Ovary (tissue), 9 donors: Measurements from ENCODE around the gene KIAA0930. TPM values are rescaled to one million over a fixed set of nuclear protein-coding genes. Genes with fewer than 3 reads are reported as not detected.

Source experiments
- DNase-seq, 5 donors: peaks; one replicate each; pipeline ENCODE4 v3.0.0-alpha.2; 2019 to 2020
- H3K27ac ChIP-seq, 2 donors: fragments of 200-600 bp; one replicate each; pipeline versions ENCODE4 v1.5.1 to v1.8.0; 2019 to 2022
- H3K27me3 ChIP-seq: fragments of 200-600 bp; one replicate; pipeline ENCODE4 v1.8.0; 2022
- H3K36me3 ChIP-seq: fragments of 200-600 bp; sonication (generic); one replicate; pipeline ENCODE4 v1.5.1; 2019
- H3K4me1 ChIP-seq: one replicate; pipeline ENCODE4 v1.8.1; 2013; ENCODE audit warnings: mild to moderate bottlenecking, moderate library complexity; ENCODE audit not compliant: insufficient read depth
- H3K4me3 ChIP-seq: fragments of 200-600 bp; sonication (generic); one replicate; pipeline ENCODE4 v1.5.1; 2017
- H3K9me3 ChIP-seq, 2 donors: fragments of 200-600 bp in 1 of 2; sonication (generic) in 1 of 2; one replicate each; pipeline versions ENCODE4 v1.5.1 to v1.8.1; 2013 to 2019; ENCODE audit warnings: mild to moderate bottlenecking in 1 of 2, moderate library complexity in 1 of 2
- CTCF ChIP-seq, 3 donors: fragments of 450-650 bp in 2 of 3; fragments of 200-600 bp in 1 of 3; IDR thresholded peaks; one replicate each; pipeline versions ENCODE4 v1.5.1 to v1.8.0; 2016 to 2022; ENCODE audit warnings: antibody characterized with exemption in 3 of 3, mild to moderate bottlenecking in 1 of 3
- EP300 ChIP-seq: sonication (generic); formaldehyde crosslinking; IDR thresholded peaks from one replicate; pipeline ENCODE4 v1.6.1; 2017; ENCODE audit warnings: antibody characterized with exemption
- POLR2A ChIP-seq: fragments of 450-650 bp; IDR thresholded peaks from one replicate; pipeline ENCODE4 v1.6.1; 2017; ENCODE audit warnings: antibody characterized with exemption, mild to moderate bottlenecking, moderate library complexity
- WGBS, 3 donors: extraction: QIAGEN DNeasy Blood & Tissue Kit in 1 of 3; methylation state at CpG; one replicate each; pipeline versions ENCODE4 v1.1.5 to v1.1.7; 2013 to 2017; 5-methylcytosine and 5-hydroxymethylcytosine counted together
- intact Hi-C, 4 donors: fragments of 100-400 bp; cut with DNase I; formaldehyde crosslinking; loops; one replicate each; pipeline versions ENCODE4 v1.11.0 to v1.15.1; 2022 to 2023
- polyA plus RNA-seq, 2 donors: library from polyadenylated mRNA; stranded (reverse); fragments of 200-250 nt in 1 of 2; fragments of 350-450 nt in 1 of 2; fragmentation: Illumina TruSeq in 1 of 2; extraction: RNeasy Lipid Tissue Mini Kit (QIAGEN cat#74804) in 1 of 2; gene quantifications; one replicate each; pipeline ENCODE4 v1.2.3, GENCODE V29; 2013 to 2014
- total RNA-seq, 7 donors: library from RNA; depleted of rRNA in 2 of 7; stranded (reverse); fragments of >200 nt in 2 of 7; fragmentation: NEBNext Ultra II Directional in 3 of 7; extraction: Animal tissue kit (Norgen Biotek cat#: 25700) in 3 of 7; gene quantifications; one replicate each; pipeline versions ENCODE4 v1.1.0 to v1.2.4, GENCODE V29; 2016 to 2023
- donor health status: DM: no; HTN: no; CAD: no; lungs with moderate emphysema.
- donor health status: DM: no; HTN: no; CAD: no.
- donor health status: Bipolar disorder and iron deficiency.
- donor health status: DM: yes; HTN: yes; CAD: no.
- donor health status: DM: no; HTN: no; CAD: no.
- donor health status: DM: yes; HTN: yes; CAD: no.

KIAA0930 gene
- total and polyA plus RNA-seq, 9 donors = 14.8 to 40.0 (median 33.1) TPM

GRCh38 chr22:45223304-45224117 is 17.2 kb downstream of the KIAA0930 start:
- Histone ChIP-seq H3K4me3 (no peak overlapping the region), H3K36me3 (no peaks in the 10 kb centered on the region), H3K27me3 (no peaks in the 10 kb centered on the region), H3K4me1 (peaks cover 2% of the 10 kb centered on the region), H3K27ac (no peak overlapping the region), H3K9me3 (no peaks in the 10 kb centered on the region)
- no peak for TF ChIP-seq POLR2A
- no peak for TF ChIP-seq EP300
- intact Hi-C loops = no loop called here
- 55 to 58% (median 56%) methylated on average over 5 of the region's 5 CpGs for WGBS, 3 donors
- DNase-seq = no peak

- Histone ChIP-seq H3K4me3 (no peak overlapping the region), H3K27ac (no peak overlapping the region), H3K9me3 (no peaks in the 10 kb centered on the region), H3K27me3 (no peaks in the 10 kb centered on the region), H3K4me1 (no peaks in the 10 kb centered on the region), H3K36me3 (no peaks in the 10 kb centered on the region)
- WGBS, 3 donors = 76 to 85% (median 85%) methylated on average over 5 of the region's 5 CpGs
- no peak for DNase-seq
- intact Hi-C loops = no loop called here
- TF ChIP-seq POLR2A (no peak), CTCF (IDR thresholded peaks at IDR 0.05) (no peak), EP300 (no peak)
Observed at GRCh38 chr22:45221201-45221600, 19.5 kb downstream of the KIAA0930 start.

- H3K4me1 ChIP-seq = no peaks in the 10 kb centered on the region
- no peak for TF ChIP-seq EP300
- no peaks in the 10 kb centered on the region for H3K9me3 ChIP-seq
- H3K4me3 ChIP-seq = no peak overlapping the region
- intact Hi-C loops = no loop called here
- WGBS, 3 donors = 84 to 87% (median 86%) methylated on average over 9 of the region's 9 CpGs
- no peaks in the 10 kb centered on the region for H3K27me3 ChIP-seq
- H3K27ac ChIP-seq = no peak overlapping the region
- no peaks in the 10 kb centered on the region for H3K36me3 ChIP-seq
- no peak for DNase-seq
Observed at GRCh38 chr22:45218976-45219375, 21.7 kb downstream of the KIAA0930 start.

- no peak overlapping the region for H3K27ac ChIP-seq
- no peak overlapping the region for H3K4me3 ChIP-seq
- TF ChIP-seq POLR2A (no peak), CTCF (IDR thresholded peaks at IDR 0.05) (no peak), EP300 (no peak)
- no peaks in the 10 kb centered on the region for H3K36me3 ChIP-seq
- H3K27me3 ChIP-seq = no peaks in the 10 kb centered on the region
- no peaks in the 10 kb centered on the region for H3K4me1 ChIP-seq
- 93 to 95% (median 93%) methylated on average over 14 of the region's 14 CpGs for WGBS, 3 donors
- intact Hi-C loops = no loop called here
- H3K9me3 ChIP-seq = no peaks in the 10 kb centered on the region
- DNase-seq = no peak
Observed at GRCh38 chr22:45217806-45218205, 22.9 kb downstream of the KIAA0930 start.

GRCh38 chr22:45217345-45217744 is 23.3 kb downstream of the KIAA0930 start:
- Histone ChIP-seq H3K4me3 (no peak overlapping the region), H3K27me3 (no peaks in the 10 kb centered on the region), H3K27ac (no peak overlapping the region), H3K36me3 (no peaks in the 10 kb centered on the region), H3K4me1 (peaks cover 1% of the 10 kb centered on the region), H3K9me3 (no peaks in the 10 kb centered on the region)
- DNase-seq = no peak
- intact Hi-C loops = no loop called here
- WGBS, 3 donors = 87 to 92% (median 90%) methylated on average over 6 of the region's 6 CpGs
- TF ChIP-seq EP300 = no peak
- no peak for TF ChIP-seq CTCF (IDR thresholded peaks at IDR 0.05)
- TF ChIP-seq POLR2A = no peak
